OCI-LY7 (cell line): ENCODE measurements around the gene KCNE1.

Source experiments
- EZH2phosphoT487 ChIP-seq: fragments of 200-600 bp; sonication (generic); IDR thresholded peaks from 2 replicates; pipeline ENCODE4 v1.6.1; 2018; ENCODE audit warnings: low read depth, borderline replicate concordance, mild to moderate bottlenecking, mixed run types, antibody characterized with exemption, low read length, moderate library complexity, mixed read lengths
- TF ChIP-seq, protein P1 (sequence below): fragments of 200-600 bp; sonication (generic); conservative IDR thresholded peaks from 2 replicates; pipeline ENCODE4 v1.5.1; 2014; ENCODE audit warnings: mild to moderate bottlenecking, antibody characterized with exemption, low read length, moderate library complexity, mixed read lengths

DNA sequence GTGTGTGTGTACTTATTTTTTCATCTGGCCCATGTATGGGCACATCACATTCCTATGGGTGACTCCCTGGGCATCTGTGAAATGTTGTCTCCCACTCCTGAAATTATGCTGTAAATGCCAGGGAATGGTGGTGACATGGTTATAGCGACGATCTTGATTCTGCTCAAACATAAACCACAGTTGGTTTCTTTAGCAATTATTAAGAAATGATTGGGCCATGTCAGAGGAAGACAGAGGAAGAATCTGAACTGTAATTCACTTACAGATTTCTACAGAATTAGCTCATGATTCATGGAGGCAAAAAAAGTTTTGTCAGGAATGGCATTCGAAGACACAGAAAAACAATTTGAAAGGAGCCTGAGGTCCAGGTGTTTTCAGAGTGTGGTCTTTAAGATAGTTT, 25.8 kb upstream of the KCNE1 start:
- TF ChIP-seq, protein P1, sequence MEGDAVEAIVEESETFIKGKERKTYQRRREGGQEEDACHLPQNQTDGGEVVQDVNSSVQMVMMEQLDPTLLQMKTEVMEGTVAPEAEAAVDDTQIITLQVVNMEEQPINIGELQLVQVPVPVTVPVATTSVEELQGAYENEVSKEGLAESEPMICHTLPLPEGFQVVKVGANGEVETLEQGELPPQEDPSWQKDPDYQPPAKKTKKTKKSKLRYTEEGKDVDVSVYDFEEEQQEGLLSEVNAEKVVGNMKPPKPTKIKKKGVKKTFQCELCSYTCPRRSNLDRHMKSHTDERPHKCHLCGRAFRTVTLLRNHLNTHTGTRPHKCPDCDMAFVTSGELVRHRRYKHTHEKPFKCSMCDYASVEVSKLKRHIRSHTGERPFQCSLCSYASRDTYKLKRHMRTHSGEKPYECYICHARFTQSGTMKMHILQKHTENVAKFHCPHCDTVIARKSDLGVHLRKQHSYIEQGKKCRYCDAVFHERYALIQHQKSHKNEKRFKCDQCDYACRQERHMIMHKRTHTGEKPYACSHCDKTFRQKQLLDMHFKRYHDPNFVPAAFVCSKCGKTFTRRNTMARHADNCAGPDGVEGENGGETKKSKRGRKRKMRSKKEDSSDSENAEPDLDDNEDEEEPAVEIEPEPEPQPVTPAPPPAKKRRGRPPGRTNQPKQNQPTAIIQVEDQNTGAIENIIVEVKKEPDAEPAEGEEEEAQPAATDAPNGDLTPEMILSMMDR: no peak
- no peak for TF ChIP-seq EZH2phosphoT487
